Measurements from ENCODE around the gene DCLRE1A. TPM values are rescaled to one million over a fixed set of nuclear protein-coding genes. Genes with fewer than 3 reads are reported as not detected.

Gene DCLRE1A
- total and polyA plus RNA-seq, 7 donors, result 3.0 to 7.5 (median 4.8) TPM

- intact Hi-C loops (cut with DNase I), result no loop called here
- no peak for DNase-seq
- peaks cover 0 to 24% (median 12%) of the 10 kb centered on the region in 4 donors for H3K4me1 ChIP-seq
- peaks cover 0 to 15% (median 5%) of the 10 kb centered on the region in 4 donors for H3K36me3 ChIP-seq
- H3K4me3 ChIP-seq, result no peak overlapping the region
- H3K27me3 ChIP-seq, result no peaks in the 10 kb centered on the region
- WGBS, 2 donors, result 91 to 97% methylated on average over 1 of the region's 1 CpG
- H3K9me3 ChIP-seq, result no peaks in the 10 kb centered on the region
- no peak overlapping the region for H3K27ac ChIP-seq
- TF ChIP-seq EP300 (IDR thresholded peaks at IDR 0.05), result no peak
- TF ChIP-seq POLR2A (IDR thresholded peaks at IDR 0.05), result no peak
- no peak for TF ChIP-seq CTCF (IDR thresholded peaks at IDR 0.05)
- no peak for TF ChIP-seq POLR2AphosphoS5 (IDR thresholded peaks at IDR 0.05)
Observed at GRCh38 chr10:113894581-113894980, 40.7 kb upstream of the DCLRE1A start.

GRCh38 chr10:113893570-113893969 is 39.7 kb upstream of the DCLRE1A start:
- no peak for TF ChIP-seq CTCF (IDR thresholded peaks at IDR 0.05)
- no peak for TF ChIP-seq EP300 (IDR thresholded peaks at IDR 0.05)
- no peak for TF ChIP-seq POLR2A (IDR thresholded peaks at IDR 0.05)
- TF ChIP-seq POLR2AphosphoS5 (IDR thresholded peaks at IDR 0.05), result no peak
- Histone ChIP-seq H3K36me3 (peaks cover 0 to 8% (median 2%) of the 10 kb centered on the region in 4 donors), H3K4me3 (no peak overlapping the region), H3K27me3 (no peaks in the 10 kb centered on the region), H3K4me1 (peaks cover 0 to 24% (median 12%) of the 10 kb centered on the region in 4 donors), H3K9me3 (no peaks in the 10 kb centered on the region), H3K27ac (no peak overlapping the region)
- no peak for DNase-seq
- intact Hi-C loops (cut with DNase I), result no loop called here
- WGBS, 2 donors, result 81 to 82% methylated on average over 2 of the region's 2 CpGs

- intact Hi-C loops (cut with DNase I), result no loop called here
- TF ChIP-seq POLR2A (IDR thresholded peaks at IDR 0.05) (no peak), EP300 (IDR thresholded peaks at IDR 0.05) (no peak), POLR2AphosphoS5 (IDR thresholded peaks at IDR 0.05) (no peak), CTCF (IDR thresholded peaks at IDR 0.05) (no peak)
- H3K27ac ChIP-seq, result no peak overlapping the region
Observed at GRCh38 chr10:113891476-113891875, 37.6 kb upstream of the DCLRE1A start.

GRCh38 chr10:113890769-113891168 is 36.9 kb upstream of the DCLRE1A start:
- Histone ChIP-seq H3K4me3 (no peak overlapping the region), H3K4me1 (peaks cover 0 to 24% (median 12%) of the 10 kb centered on the region in 4 donors), H3K27me3 (no peaks in the 10 kb centered on the region), H3K27ac (no peak overlapping the region), H3K36me3 (peaks cover 0 to 14% (median 0%) of the 10 kb centered on the region in 4 donors), H3K9me3 (no peaks in the 10 kb centered on the region)
- no peak for TF ChIP-seq POLR2AphosphoS5 (IDR thresholded peaks at IDR 0.05)
- no peak for TF ChIP-seq CTCF (IDR thresholded peaks at IDR 0.05)
- TF ChIP-seq POLR2A (IDR thresholded peaks at IDR 0.05), result no peak
- no peak for TF ChIP-seq EP300 (IDR thresholded peaks at IDR 0.05)
- WGBS, 2 donors, result 84 to 85% methylated on average over 4 of the region's 4 CpGs
- DNase-seq, result no peak
- intact Hi-C loops (cut with DNase I), result no loop called here

More at GRCh38 chr10:113891476-113891875, 37.6 kb upstream of the DCLRE1A start:
- Histone ChIP-seq H3K4me1 (peaks cover 0 to 24% (median 12%) of the 10 kb centered on the region in 4 donors), H3K27me3 (no peaks in the 10 kb centered on the region), H3K9me3 (no peaks in the 10 kb centered on the region), H3K36me3 (peaks cover 0 to 7% (median 0%) of the 10 kb centered on the region in 4 donors), H3K4me3 (no peak overlapping the region)
- no peak for DNase-seq
- 66 to 68% methylated on average over 3 of the region's 3 CpGs for WGBS, 2 donors

- Histone ChIP-seq H3K27me3 (no peaks in the 10 kb centered on the region), H3K9me3 (no peaks in the 10 kb centered on the region), H3K27ac (no peak overlapping the region), H3K4me3 (no peak overlapping the region), H3K4me1 (peaks cover 0 to 24% (median 12%) of the 10 kb centered on the region in 4 donors), H3K36me3 (peaks cover 0 to 23% (median 0%) of the 10 kb centered on the region in 4 donors)
- intact Hi-C loops (cut with DNase I), result no loop called here
- WGBS, 2 donors, result 77 to 80% methylated on average over 2 of the region's 2 CpGs
- TF ChIP-seq POLR2A (IDR thresholded peaks at IDR 0.05), result no peak
- TF ChIP-seq EP300 (IDR thresholded peaks at IDR 0.05), result no peak
- no peak for TF ChIP-seq POLR2AphosphoS5 (IDR thresholded peaks at IDR 0.05)
- no peak for TF ChIP-seq CTCF (IDR thresholded peaks at IDR 0.05)
- DNase-seq, result no peak
Observed at GRCh38 chr10:113889911-113890310, 36.0 kb upstream of the DCLRE1A start.

Data from sigmoid colon (tissue), 7 donors.